ENCODE measurements around the gene EFL1. TPM values are rescaled to one million over a fixed set of nuclear protein-coding genes. Genes with fewer than 3 reads are reported as not detected.
"Not testable (repeated sequence)": the region's sequence is repeated elsewhere in the genome, so short reads cannot be mapped to it uniquely, and the experiment has no call there.

EFL1 gene
- total RNA-seq, 2 donors from 2014 or later: 11.2 to 33.0 TPM

DNA sequence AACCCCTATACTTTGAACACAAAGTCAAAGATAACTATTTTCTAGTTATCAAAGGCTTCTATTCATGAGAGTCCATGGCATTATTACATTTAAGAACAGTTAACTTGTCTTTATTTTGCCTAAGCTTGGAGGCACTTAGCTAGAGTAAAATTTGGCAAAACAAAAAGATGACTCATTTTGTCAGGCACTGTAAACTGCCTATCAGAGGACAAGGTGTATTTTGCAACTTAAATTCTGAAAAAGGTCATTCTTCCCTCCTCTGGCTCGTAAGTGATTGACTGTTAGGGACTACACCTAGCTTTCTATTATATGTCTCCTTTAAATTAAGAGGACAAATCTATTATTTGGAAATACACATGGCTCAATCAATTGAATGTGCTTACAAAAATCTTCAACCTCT, 69.1 kb downstream of the EFL1 start:
- DNase-seq; H3K36me3 ChIP-seq (replicated peaks in 1 of 2; ENCODE audit: insufficient read depth in 1 of 2, low read depth in 2 of 2); ATAC-seq; H3K9me3 ChIP-seq; H3K4me1 ChIP-seq; intact Hi-C loops (cut with DNase I); H3K27ac ChIP-seq; H3K27me3 ChIP-seq; H3K4me3 ChIP-seq: not testable (repeated sequence)
- no CpG with 5 or more reads among the region's 1 CpG for WGBS, 2 donors

DNA sequence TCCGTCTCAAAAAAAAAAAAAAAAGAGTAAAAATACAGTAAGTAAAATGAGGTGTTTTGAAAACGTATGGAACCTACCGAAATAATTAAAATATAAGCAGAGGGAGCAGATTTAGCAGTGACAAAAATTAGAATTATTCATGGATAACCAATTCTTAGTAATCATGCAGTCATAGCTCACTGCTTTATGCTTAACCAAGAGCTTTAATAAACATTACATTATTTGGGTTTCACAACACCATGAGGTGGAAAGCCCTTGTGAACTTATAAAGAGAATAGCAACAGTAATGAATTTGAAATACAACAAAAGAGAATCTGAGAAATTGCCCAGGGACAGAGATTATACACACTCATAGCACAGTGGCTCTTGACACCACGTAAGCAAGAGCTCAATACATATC, 70.1 kb downstream of the EFL1 start:
- H3K4me3 ChIP-seq; ATAC-seq; H3K27me3 ChIP-seq; H3K36me3 ChIP-seq (replicated peaks in 1 of 2; ENCODE audit: insufficient read depth in 1 of 2, low read depth in 2 of 2); DNase-seq; H3K27ac ChIP-seq; H3K4me1 ChIP-seq; H3K9me3 ChIP-seq; intact Hi-C loops (cut with DNase I): not testable (repeated sequence)
- WGBS, 2 donors: 89 to 92% methylated on average over 4 of the region's 4 CpGs

DNA sequence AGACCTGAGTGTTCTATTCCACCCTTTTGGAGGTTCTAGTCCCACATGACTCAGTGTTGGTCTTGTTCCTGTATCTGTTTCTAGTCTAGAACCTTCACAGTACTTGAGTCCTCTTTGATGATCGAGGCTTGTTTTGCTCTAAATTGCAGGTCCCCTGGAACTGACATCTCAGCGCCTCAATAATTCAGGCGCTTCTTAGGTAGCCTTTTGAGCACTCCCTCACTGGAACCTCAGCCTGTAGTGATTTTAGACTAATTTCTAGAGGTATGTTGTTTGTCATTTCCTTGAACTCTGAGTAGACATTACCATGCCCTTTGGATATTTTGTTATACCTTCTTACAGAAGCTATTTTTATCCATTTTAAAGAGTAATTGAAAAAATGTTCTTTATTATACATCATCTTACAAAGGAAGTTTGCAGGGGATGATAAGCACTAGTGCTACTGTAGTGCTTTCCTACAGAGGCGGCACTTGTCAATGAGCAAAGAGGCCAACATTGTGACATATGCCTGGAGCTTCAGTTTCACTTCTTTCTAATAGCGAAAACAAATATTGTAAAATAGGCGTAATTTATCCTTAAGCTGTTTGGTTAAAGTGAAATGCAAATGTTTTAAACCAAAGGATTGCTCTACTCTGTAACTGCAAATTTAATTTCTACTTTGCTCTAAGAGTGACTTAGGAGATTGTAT, 75.7 kb downstream of the EFL1 start:
- TF ChIP-seq POLR2A (IDR thresholded peaks at IDR 0.05): no peak
- TF ChIP-seq, protein P1, sequence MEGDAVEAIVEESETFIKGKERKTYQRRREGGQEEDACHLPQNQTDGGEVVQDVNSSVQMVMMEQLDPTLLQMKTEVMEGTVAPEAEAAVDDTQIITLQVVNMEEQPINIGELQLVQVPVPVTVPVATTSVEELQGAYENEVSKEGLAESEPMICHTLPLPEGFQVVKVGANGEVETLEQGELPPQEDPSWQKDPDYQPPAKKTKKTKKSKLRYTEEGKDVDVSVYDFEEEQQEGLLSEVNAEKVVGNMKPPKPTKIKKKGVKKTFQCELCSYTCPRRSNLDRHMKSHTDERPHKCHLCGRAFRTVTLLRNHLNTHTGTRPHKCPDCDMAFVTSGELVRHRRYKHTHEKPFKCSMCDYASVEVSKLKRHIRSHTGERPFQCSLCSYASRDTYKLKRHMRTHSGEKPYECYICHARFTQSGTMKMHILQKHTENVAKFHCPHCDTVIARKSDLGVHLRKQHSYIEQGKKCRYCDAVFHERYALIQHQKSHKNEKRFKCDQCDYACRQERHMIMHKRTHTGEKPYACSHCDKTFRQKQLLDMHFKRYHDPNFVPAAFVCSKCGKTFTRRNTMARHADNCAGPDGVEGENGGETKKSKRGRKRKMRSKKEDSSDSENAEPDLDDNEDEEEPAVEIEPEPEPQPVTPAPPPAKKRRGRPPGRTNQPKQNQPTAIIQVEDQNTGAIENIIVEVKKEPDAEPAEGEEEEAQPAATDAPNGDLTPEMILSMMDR (IDR thresholded peaks at IDR 0.05): no peak
- WGBS, 2 donors: 86 to 98% methylated on average over 6 of the region's 6 CpGs

DNA sequence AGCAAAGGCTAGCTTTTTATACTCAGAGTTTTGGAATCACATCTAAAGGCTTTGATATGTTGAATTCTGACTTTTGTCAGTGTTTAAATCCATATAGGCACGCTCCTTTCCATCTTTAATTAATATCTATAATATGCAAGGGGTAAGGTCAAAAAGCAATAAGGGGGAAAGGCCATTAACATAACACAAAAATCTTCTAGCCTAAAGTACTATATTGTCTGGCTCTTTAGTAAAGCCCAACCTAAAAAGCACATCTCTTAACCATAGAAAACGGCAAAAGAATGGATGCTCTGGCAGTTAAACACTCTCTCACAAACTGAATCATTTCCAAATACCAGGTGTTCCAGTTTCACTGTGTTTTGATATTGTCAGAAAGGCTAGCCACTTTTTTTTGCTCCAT, 76.4 kb downstream of the EFL1 start:
- 93 to 95% methylated on average over 2 of the region's 2 CpGs for WGBS, 2 donors
- ATAC-seq (no peak), DNase-seq (no peak)
- no peak overlapping the region for H3K4me3 ChIP-seq
- intact Hi-C loops (cut with DNase I): no loop called here
- H3K27me3 ChIP-seq: no peaks in the 10 kb centered on the region
- TF ChIP-seq, protein P1 (IDR thresholded peaks at IDR 0.05): no peak
- TF ChIP-seq POLR2A (IDR thresholded peaks at IDR 0.05): no peak
- H3K4me1 ChIP-seq: peaks cover 19% of the 10 kb centered on the region
- H3K9me3 ChIP-seq: no peaks in the 10 kb centered on the region
- no peaks in the 10 kb centered on the region for H3K36me3 ChIP-seq (replicated peaks in 1 of 2; ENCODE audit: insufficient read depth in 1 of 2, low read depth in 2 of 2)
- no peak overlapping the region for H3K27ac ChIP-seq

More for the DNA sequence above, 75.7 kb downstream of the EFL1 start:
- Histone ChIP-seq H3K9me3 (no peaks in the 10 kb centered on the region), H3K27ac (no peak overlapping the region), H3K27me3 (no peaks in the 10 kb centered on the region), H3K4me1 (peaks cover 19% of the 10 kb centered on the region), H3K4me3 (no peak overlapping the region), H3K36me3 (replicated peaks in 1 of 2; ENCODE audit: insufficient read depth in 1 of 2, low read depth in 2 of 2) (no peaks in the 10 kb centered on the region)
- intact Hi-C loops (cut with DNase I): no loop called here
- ATAC-seq (no peak), DNase-seq (no peak)

DNA sequence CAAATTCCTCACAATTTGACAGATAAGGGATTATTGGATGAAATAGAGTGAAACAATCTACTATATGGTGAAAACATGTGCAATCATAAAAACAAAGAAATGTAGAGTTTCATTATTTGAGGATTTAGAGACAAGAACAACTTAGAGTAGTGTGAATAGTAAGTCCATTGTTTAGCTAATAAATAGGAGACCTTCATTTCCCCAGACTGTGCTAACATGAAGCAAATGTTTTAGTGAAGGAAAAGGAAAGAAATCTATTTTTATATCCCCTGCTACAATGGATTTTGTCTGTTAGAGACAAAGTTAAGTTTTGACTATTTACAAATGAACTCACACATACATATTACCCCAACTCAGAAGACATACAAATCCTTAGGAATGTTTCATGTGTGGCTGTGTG, 77.8 kb downstream of the EFL1 start:
- Histone ChIP-seq H3K36me3 (replicated peaks in 1 of 2; ENCODE audit: insufficient read depth in 1 of 2, low read depth in 2 of 2) (no peaks in the 10 kb centered on the region), H3K27me3 (no peaks in the 10 kb centered on the region), H3K27ac (no peak overlapping the region), H3K4me1 (peaks cover 19% of the 10 kb centered on the region), H3K9me3 (no peaks in the 10 kb centered on the region), H3K4me3 (no peak overlapping the region)
- no peak for ATAC-seq
- intact Hi-C loops (cut with DNase I): no loop called here
- TF ChIP-seq POLR2A (IDR thresholded peaks at IDR 0.05): no peak
- TF ChIP-seq, protein P1 (IDR thresholded peaks at IDR 0.05): no peak
- no peak for DNase-seq

DNA sequence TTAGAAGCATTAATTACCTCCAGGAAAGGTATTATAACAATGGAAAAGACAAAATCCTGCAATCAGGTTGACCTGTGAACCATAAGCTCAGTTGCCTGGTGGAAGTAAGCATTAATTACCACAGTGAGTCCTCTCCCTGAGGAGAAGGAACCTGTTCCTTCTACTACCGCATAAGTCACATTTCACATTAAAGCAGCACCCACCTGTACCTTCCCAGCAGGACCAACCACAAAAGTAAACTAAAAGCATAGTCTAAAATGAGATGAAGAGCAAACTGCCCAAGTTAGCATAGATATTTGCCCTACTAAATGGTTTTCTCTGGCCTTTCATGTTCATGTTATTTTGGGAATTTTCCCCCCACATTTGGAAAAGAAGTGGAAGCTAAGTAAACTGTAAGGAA, 78.2 kb downstream of the EFL1 start:
- no peak for DNase-seq
- ATAC-seq: no peak
- Histone ChIP-seq H3K27ac (no peak overlapping the region), H3K9me3 (no peaks in the 10 kb centered on the region), H3K27me3 (no peaks in the 10 kb centered on the region), H3K36me3 (replicated peaks in 1 of 2; ENCODE audit: insufficient read depth in 1 of 2, low read depth in 2 of 2) (no peaks in the 10 kb centered on the region), H3K4me1 (peaks cover 19% of the 10 kb centered on the region), H3K4me3 (no peak overlapping the region)
- intact Hi-C loops (cut with DNase I): no loop called here
- no peak for TF ChIP-seq POLR2A (IDR thresholded peaks at IDR 0.05)
- TF ChIP-seq, protein P1 (IDR thresholded peaks at IDR 0.05): no peak
- 81 to 82% methylated on average over 1 of the region's 1 CpG for WGBS, 2 donors

Measured in body of pancreas (tissue), 4 donors.